HG03432 (cell line): ENCODE results near the gene DNAJC13.
"Not testable (repeated sequence)": the region's sequence is repeated elsewhere in the genome, so short reads cannot be mapped to it uniquely, and the experiment has no call there.

Experiments
- ATAC-seq: cut with Tn5 transposase; IDR thresholded peaks from one replicate; pipeline ENCODE4 v1.9.1; 2021; ENCODE audit warnings: mild to moderate bottlenecking, moderate library complexity; ENCODE audit not compliant: unreplicated experiment

The DNAJC13 gene

GRCh38 chr3:132542577-132542976 is 125.3 kb downstream of the DNAJC13 start:
- no peak for ATAC-seq

GRCh38 chr3:132543011-132543739 is 125.9 kb downstream of the DNAJC13 start:
- ATAC-seq, result no peak

GRCh38 chr3:132544130-132544529 is 126.8 kb downstream of the DNAJC13 start:
- no peak for ATAC-seq

- no peak for ATAC-seq
Observed at GRCh38 chr3:132545471-132545870, 128.2 kb downstream of the DNAJC13 start.

GRCh38 chr3:132549169-132549568 is 131.9 kb downstream of the DNAJC13 start:
- no peak for ATAC-seq

- peak; percentile 86 for ATAC-seq
Observed at GRCh38 chr3:132549890-132550578, 132.7 kb downstream of the DNAJC13 start.

GRCh38 chr3:132550579-132551305 is 133.4 kb downstream of the DNAJC13 start:
- peak; percentile 14 for ATAC-seq

- ATAC-seq, result no peak
Observed at GRCh38 chr3:132553826-132554225, 136.5 kb downstream of the DNAJC13 start.

GRCh38 chr3:132554437-132554836 is 137.1 kb downstream of the DNAJC13 start:
- no peak for ATAC-seq

- no peak for ATAC-seq
Observed at GRCh38 chr3:132555306-132556035, 138.2 kb downstream of the DNAJC13 start.

- ATAC-seq, result not testable (repeated sequence)
Observed at GRCh38 chr3:132556036-132556386, 138.7 kb downstream of the DNAJC13 start.

- no peak for ATAC-seq
Observed at GRCh38 chr3:132556508-132557159, 139.3 kb downstream of the DNAJC13 start.

GRCh38 chr3:132561003-132561402 is 143.7 kb downstream of the DNAJC13 start:
- ATAC-seq, result no peak

GRCh38 chr3:132563420-132564069 is 146.2 kb downstream of the DNAJC13 start:
- ATAC-seq, result no peak

GRCh38 chr3:132564070-132564465 is 146.8 kb downstream of the DNAJC13 start:
- no peak for ATAC-seq

- ATAC-seq, result no peak
Observed at GRCh38 chr3:132568422-132568821, 151.1 kb downstream of the DNAJC13 start.

GRCh38 chr3:132569153-132569552 is 151.9 kb downstream of the DNAJC13 start:
- no peak for ATAC-seq

GRCh38 chr3:132569580-132569979 is 152.3 kb downstream of the DNAJC13 start:
- ATAC-seq, result no peak

- no peak for ATAC-seq
Observed at GRCh38 chr3:132570016-132570415, 152.7 kb downstream of the DNAJC13 start.

- ATAC-seq, result no peak
Observed at GRCh38 chr3:132573797-132574211, 156.5 kb downstream of the DNAJC13 start.
